A673 (cell line): ENCODE data around the gene FOXE3. TPM values are rescaled to one million over a fixed set of nuclear protein-coding genes. Genes with fewer than 3 reads are reported as not detected.

Experiments
- BruUV-seq: library from RNA; stranded (reverse); fragments of 400-500 nt; replicated peaks from 2 replicates; lab custom pipeline; 2021; lab: Mats Ljungman, UMichigan
- CTCF ChIA-PET: fragments of 300-600 bp; sonication (Branson Sonifier 250); formaldehyde crosslinking; loops from one replicate; lab custom pipeline; 2022; ENCODE audit warnings: antibody characterized with exemption; lab: Charles Lee
- POLR2A ChIA-PET: fragments of 300-600 bp; sonication (Branson Sonifier 250); formaldehyde crosslinking; loops from one replicate; lab custom pipeline; 2022; ENCODE audit warnings: antibody characterized with exemption; ENCODE audit not compliant: low non-redundant PET; lab: Charles Lee
- DNase-seq: peaks from one replicate; pipeline ENCODE4 v3.0.0-alpha.2; 2015; ENCODE audit warnings: low spot score
- H3K27ac ChIP-seq: fragments of 200-600 bp; sonication (generic); 2 replicates; pipeline ENCODE4 v1.5.1; 2016; ENCODE audit warnings: mixed run types, low read depth, mild to moderate bottlenecking, mixed read lengths, antibody characterized with exemption, low read length; ENCODE audit not compliant: poor library complexity, severe bottlenecking
- H3K27me3 ChIP-seq: fragments of 200-600 bp; sonication (generic); replicated peaks from 2 replicates; pipeline ENCODE4 v1.6.1; 2017; ENCODE audit warnings: mixed run types, low read depth, mild to moderate bottlenecking, mixed read lengths, antibody characterized with exemption, low read length; ENCODE audit not compliant: insufficient read depth, poor library complexity
- H3K36me3 ChIP-seq: fragments of 200-600 bp; sonication (generic); 2 replicates; pipeline ENCODE4 v1.6.1; 2016; ENCODE audit warnings: mixed run types, mild to moderate bottlenecking, mixed read lengths, antibody characterized with exemption, low read length; ENCODE audit not compliant: insufficient read depth, poor library complexity, severe bottlenecking
- H3K4me1 ChIP-seq: fragments of 200-600 bp; sonication (generic); 2 replicates; pipeline ENCODE4 v1.6.1; 2017; ENCODE audit warnings: mixed run types, mild to moderate bottlenecking, mixed read lengths, antibody characterized with exemption, low read length; ENCODE audit not compliant: insufficient read depth, poor library complexity, severe bottlenecking
- H3K4me3 ChIP-seq: fragments of 200-600 bp; sonication (generic); 2 replicates; pipeline ENCODE4 v1.5.1; 2016; ENCODE audit warnings: low read depth, mixed run types, mild to moderate bottlenecking, mixed read lengths, low read length; ENCODE audit not compliant: poor library complexity, severe bottlenecking
- H3K9me3 ChIP-seq: fragments of 200-600 bp; sonication (generic); 2 replicates; pipeline ENCODE4 v1.6.1; 2016; ENCODE audit warnings: mixed run types, low read depth, mild to moderate bottlenecking, mixed read lengths, antibody characterized with exemption, low read length; ENCODE audit not compliant: poor library complexity, severe bottlenecking
- EZH2 ChIP-seq: fragments of 200-600 bp; sonication (generic); IDR thresholded peaks from 2 replicates; pipeline ENCODE4 v1.6.1; 2017; ENCODE audit warnings: borderline replicate concordance, low read depth, mild to moderate bottlenecking, mixed read lengths, antibody characterized with exemption, low read length; ENCODE audit not compliant: poor library complexity, severe bottlenecking
- intact Hi-C: fragments of 100-400 bp; cut with micrococcal nuclease; formaldehyde crosslinking; loops from one replicate; pipeline ENCODE4 v1.10.0; 2022; ENCODE audit not compliant: unreplicated experiment
- total RNA-seq: library from RNA; stranded (reverse); gene quantifications from 2 replicates; pipeline ENCODE4 v1.2.3, GENCODE V29; 2021
- TF ChIP-seq, protein P1 (sequence below): fragments of 300-800, 200-600 bp; sonication (generic); conservative IDR thresholded peaks from 2 replicates; pipeline ENCODE4 v1.5.1; 2017; ENCODE audit warnings: low read depth, mild to moderate bottlenecking, antibody characterized with exemption, low read length, moderate library complexity, mixed read lengths

FOXE3 gene
- total RNA-seq, 1 experiment from 2014 or later = not detected

DNA sequence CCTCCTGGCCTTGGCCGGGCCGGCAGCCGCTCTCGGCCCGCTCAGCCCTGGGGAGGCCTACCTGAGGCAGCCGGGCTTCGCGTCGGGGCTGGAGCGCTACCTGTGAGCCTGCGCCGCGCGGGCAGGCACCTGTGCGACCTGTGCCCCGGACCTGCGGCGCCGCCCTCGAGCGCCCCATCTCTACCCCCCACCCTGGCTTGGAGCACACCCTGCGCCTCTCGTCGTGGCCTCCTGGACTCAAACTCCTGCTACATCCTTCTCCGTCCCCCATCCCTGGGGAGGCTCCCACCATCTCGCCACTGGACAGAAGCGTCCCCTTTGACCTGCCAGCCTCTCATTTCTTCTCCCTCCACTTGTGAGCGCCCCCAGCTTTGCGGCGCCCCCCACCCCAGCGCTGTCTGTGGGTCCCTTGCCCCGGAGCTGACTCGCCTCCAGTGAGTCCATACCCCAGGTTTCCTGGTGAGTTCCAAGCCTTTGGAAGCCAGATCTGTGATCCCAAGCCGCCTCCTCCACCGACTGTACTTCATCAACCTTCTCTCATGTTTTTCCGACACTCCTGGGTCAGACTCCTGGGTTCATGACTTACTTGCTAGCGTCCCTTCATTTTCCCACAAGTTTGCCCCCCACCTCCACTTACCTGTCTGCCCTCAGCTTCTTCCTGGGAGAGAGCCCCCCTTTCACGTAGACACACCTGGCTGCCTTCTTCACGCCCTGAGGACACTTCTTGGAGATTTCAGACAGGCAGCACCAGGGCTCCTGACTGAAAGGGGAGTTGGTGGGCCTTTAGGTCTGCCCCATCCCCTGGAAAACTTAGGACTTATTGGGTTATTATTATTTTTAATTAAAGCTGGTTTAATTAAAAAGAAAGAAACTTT is 1.3 kb downstream of the FOXE3 start:
- BruUV-seq = no TSS peak
- no peak for TF ChIP-seq EZH2
- H3K36me3 ChIP-seq = no peaks in the 10 kb centered on the region
- H3K9me3 ChIP-seq = no peaks in the 10 kb centered on the region
- ChIA-PET CTCF (no interaction called here), POLR2A (no interaction called here)
- intact Hi-C loops = no loop called here
- DNase-seq = no peak
- H3K4me1 ChIP-seq = no peaks in the 10 kb centered on the region
- no peak overlapping the region for H3K4me3 ChIP-seq
- no peak overlapping the region for H3K27ac ChIP-seq
- H3K27me3 ChIP-seq = peaks cover 72% of the 10 kb centered on the region

GRCh38 chr1:47418122-47418521 is 2.0 kb downstream of the FOXE3 start:
- no peak for DNase-seq
- ChIA-PET POLR2A (no interaction called here), CTCF (no interaction called here)
- Histone ChIP-seq H3K36me3 (no peaks in the 10 kb centered on the region), H3K27ac (no peak overlapping the region), H3K4me3 (no peak overlapping the region), H3K4me1 (no peaks in the 10 kb centered on the region), H3K9me3 (no peaks in the 10 kb centered on the region), H3K27me3 (peaks cover 73% of the 10 kb centered on the region)
- intact Hi-C loops = no loop called here
- BruUV-seq = no TSS peak
- TF ChIP-seq EZH2 = no peak
- TF ChIP-seq, protein P1, sequence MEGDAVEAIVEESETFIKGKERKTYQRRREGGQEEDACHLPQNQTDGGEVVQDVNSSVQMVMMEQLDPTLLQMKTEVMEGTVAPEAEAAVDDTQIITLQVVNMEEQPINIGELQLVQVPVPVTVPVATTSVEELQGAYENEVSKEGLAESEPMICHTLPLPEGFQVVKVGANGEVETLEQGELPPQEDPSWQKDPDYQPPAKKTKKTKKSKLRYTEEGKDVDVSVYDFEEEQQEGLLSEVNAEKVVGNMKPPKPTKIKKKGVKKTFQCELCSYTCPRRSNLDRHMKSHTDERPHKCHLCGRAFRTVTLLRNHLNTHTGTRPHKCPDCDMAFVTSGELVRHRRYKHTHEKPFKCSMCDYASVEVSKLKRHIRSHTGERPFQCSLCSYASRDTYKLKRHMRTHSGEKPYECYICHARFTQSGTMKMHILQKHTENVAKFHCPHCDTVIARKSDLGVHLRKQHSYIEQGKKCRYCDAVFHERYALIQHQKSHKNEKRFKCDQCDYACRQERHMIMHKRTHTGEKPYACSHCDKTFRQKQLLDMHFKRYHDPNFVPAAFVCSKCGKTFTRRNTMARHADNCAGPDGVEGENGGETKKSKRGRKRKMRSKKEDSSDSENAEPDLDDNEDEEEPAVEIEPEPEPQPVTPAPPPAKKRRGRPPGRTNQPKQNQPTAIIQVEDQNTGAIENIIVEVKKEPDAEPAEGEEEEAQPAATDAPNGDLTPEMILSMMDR = no peak

DNA sequence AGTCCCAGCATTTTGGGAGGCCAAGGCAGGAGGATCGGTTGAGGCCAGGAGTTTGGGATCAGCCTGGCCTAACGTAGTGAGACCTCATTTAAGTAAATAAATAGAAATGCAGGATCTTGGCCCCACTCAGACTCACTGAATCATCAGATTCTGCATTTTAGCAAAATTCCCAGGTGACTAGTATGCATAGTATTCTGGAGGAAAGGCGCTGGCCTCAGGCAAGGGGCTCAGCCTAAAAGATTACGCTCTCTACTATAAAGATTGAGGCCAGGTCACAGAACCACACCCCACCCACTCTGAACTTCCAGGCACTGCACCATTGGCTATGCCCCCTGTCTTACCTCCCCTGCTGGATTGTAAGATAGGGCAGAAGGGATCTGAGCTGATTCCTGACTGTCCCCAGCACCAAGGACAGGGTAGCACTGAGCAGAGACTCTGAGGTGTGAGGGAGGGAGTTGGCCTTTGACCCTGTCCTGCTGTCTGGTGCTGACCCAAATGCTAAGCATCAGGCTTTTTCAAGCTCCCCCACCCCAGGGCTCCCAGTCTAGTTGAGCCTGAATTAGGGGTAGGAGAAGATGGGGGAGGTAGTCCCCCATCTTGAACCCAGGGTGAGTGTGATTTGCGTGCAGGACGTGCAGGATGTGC is 2.7 kb downstream of the FOXE3 start:
- Histone ChIP-seq H3K4me1 (no peaks in the 10 kb centered on the region), H3K36me3 (no peaks in the 10 kb centered on the region), H3K27me3 (peaks cover 76% of the 10 kb centered on the region), H3K4me3 (no peak overlapping the region), H3K9me3 (no peaks in the 10 kb centered on the region), H3K27ac (no peak overlapping the region)
- TF ChIP-seq, protein P1 = no peak
- TF ChIP-seq EZH2 = no peak
- no TSS peak for BruUV-seq
- ChIA-PET POLR2A (no interaction called here), CTCF (no interaction called here)
- intact Hi-C loops = no loop called here
- DNase-seq = no peak
